ENCODE measurements around the gene MADCAM1. TPM values are rescaled to one million over a fixed set of nuclear protein-coding genes. Genes with fewer than 3 reads are reported as not detected.

The MADCAM1 gene
- total RNA-seq, 1 experiment from 2014 or later, result 0.31 TPM

DNA sequence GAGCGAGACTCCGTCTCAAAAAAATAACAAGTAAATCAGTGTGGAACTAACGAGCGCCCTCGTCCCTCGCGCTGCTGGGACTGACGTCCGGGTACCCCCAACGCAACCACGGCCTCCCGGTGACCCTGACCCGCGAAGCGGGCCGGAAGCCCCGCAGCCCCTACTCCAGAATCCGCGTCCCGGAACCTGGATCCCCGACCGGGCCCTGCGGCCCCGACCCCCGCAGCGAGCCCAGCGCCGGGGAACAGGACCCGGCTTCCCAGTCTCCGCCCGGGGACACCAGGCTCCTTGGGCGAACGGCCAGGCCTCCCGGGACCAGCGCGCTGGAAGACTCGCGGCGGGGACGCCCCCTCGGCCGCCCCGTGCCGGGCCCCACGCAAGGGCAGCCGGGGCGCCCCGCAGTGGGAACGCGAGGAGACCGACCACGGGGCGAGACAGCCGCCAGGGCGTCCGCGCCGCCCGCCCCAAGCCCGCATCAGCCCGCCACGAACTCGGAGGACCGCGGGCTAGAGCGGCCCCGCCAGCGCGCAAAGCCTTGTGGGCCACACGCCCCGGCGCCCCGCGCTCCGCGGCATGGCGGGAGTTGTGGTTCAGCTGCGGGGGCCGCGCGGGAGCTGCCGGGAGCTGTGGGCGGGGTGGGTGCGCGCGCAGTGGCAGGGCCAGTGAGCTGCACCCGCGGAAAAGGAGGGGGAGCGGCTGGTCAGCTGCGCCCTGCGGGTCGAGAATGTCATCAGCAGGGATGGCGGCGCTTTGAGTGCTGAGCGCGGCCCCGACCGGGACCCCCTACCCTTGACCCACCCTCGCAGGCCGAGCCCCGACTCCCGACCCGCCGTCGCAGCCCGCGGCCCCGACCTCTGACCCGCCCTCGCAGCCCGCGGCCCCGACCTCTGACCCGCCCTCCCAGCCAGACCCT, 7.5 kb upstream of the MADCAM1 start:
- DNase-seq (ENCODE audit: low spot score), result peak; percentile 81

DNA sequence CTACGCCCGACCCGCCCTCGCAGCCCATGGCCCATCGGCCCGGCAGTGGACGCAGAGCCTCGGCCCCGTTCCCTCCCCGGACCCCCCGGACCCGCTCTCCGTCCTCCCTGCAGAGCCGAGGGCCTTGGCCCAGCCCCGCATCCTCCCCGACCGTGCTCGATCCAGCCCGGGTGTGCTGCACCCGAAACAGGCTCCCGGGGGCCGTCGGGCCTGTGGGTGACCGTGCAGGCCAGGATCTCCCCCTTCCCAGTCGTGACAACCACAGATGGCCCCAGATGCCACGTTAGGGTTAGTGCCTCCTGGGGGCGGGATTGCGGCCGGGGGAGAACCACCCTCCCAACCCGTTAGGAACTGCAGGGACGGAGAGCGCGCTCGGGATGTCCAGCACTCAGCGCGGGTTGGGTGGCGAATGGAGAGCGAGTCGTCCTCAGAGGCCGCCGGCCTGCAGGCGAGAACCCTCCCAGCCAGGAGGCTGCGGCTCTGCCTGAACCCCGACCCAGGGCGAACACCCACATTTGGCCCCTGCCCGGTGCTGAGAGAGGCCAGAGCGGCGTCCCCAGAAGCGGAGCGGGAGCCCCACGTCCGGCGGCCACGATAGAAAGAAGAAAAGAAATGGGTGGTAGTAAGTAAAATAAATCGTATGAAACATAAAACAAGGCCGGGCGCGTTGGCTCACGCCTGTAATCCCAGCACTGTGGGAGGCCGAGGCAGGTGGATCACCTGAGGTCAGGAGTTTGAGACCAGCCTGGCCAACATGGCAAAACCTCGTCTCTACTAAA, 6.7 kb upstream of the MADCAM1 start:
- DNase-seq (ENCODE audit: low spot score), result no peak

DNA sequence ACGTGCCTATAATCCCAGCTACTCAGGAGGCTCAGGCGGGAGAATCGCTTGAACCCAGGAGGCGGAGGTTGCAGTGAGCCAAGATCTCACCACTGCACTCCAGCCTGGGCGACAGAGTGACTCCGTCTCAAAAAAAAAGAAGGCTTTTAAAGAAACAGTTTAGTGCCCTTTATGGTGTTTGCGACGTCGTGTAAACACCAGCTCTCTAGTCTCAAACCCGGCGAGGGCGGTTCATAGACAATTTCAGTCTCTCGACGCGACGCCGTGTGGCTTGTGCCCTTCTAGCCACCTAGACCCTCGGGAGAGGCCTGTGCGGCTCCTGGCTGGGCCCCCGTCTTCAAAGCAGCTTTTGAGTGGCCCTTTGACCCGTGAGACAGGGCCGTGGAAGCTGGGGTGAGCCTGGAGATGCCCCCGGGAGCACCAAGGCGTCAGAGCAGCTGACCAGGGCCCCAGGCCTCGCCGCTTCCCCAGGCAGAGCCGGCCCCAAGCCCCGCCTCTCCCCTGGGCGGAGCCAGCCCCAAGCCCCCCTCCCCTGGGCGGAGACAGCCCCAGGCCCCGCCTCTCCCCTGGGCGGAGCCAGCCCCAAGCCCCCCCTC, 5.0 kb upstream of the MADCAM1 start:
- no peak for DNase-seq (ENCODE audit: low spot score)

DNA sequence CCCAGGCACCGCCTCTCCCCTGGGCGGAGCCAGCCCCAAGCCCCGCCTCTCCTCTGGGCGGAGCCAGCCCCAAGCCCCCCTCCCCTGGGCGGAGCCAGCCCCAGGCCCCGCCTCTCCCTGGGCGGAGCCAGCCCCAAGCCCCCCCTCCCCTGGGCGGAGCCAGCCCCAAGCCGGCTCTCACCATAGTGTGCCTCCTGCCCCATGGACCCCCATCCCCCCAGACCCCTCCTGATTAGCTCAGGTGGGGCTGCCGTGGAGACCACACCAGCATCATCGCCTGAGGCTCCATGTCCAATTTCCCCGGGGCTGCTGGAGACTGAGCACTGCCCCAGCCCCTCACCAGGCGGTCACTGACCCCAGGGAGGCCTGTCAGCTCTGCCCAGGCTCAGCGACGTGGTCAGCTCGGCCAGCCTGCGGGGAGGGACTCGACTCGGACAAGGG, 4.2 kb upstream of the MADCAM1 start:
- DNase-seq (ENCODE audit: low spot score), result no peak

DNA sequence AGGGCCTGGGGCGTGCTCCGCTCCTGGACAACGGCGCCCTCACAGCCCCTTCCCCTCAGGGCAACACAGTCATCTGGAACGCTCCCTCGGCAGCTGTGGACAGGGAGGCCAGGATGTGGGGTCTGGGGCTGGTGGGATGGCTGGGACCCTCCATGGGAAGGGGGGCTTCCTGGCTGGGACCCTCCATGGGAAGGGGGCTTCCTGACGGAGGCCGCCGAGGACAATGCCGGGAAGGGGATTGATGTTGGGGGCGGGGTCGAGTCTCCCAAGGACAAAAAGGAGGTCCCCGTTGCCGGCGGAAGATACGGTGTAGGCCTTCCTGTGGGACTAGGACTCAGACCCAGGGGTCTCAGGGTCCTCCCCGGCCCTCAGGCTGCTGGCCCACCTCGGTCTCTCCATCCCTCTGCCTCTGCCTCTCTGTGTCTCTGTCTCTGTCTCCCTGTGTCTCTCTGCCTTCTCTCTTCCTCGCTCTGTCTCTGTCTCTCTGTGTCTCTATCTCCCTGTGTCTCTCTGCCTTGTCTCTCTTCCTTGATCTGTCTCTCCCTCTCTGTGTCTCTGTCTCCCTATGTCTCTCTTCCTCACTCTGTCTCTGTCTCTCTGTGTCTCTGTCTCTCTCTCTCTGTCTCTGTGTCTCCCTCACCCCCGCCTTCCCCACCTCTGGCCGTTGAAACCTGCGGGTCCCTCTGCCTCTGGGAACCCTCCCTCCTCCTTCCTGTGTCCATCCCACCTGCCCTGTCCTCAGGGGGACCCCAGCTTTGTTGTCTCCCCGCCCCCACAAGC, 2.7 kb upstream of the MADCAM1 start:
- DNase-seq (ENCODE audit: low spot score), result no peak

DNA sequence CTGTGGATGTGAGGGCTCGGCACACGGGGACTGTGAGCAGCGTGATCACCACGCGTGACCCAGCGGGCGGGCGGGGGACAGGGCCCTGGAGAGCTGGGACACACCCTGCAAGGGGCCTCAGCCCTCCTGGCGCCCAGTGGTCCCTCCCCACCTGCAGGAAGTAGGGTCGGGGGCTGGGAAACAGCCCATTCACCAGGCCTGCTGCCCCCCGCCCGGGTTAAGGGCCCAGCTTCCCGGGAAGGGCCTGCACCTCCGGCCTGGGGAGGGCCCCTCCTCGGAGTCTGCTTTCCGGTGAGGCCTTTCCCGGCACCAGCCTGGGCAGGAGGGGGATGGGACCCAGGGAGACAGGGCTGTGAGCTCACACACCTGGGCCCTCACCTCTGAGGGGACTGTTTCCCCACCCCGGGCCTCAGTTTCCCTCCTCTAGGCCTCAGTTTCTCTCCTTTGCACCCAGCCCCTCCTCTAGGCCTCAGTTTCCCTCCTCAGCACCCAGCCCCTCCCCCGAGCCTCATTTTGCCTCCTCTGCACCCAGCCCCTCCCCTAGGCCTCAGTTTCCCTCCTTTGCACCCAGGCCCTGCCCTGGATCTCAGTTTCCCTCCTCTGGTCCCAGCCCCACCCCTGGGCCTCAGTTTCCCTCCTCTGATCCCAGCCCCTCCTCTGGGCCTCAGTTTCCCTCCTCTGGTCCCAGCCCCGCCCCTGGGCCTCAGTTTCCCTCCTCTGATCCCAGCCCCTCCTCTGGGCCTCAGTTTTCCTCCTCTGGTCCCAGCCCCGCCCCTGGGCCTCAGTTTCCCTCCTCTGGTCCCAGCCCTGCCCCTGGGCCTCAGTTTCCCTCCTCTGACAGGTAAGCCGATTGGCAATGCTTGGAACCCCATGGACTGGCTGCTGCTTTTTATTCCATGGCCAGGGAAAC, 1.9 kb upstream of the MADCAM1 start:
- no peak for DNase-seq (ENCODE audit: low spot score)

DNA sequence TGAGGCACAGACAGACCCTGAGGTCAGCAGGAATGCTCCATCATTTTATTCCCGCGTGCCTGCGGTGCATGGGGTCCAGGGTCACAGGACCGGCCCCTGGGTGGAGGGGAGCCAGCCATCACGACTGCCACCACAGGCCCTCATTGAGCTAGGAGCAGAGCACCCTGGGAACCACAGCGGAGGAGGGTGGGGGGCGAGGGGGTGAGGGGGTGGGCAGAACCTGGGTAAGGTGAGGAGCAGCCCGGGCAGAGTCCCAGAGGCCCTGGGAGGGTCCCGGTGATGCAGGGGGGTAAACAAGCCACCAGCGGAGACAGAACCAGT, 1.2 kb upstream of the MADCAM1 start:
- no peak for DNase-seq (ENCODE audit: low spot score)

DNA sequence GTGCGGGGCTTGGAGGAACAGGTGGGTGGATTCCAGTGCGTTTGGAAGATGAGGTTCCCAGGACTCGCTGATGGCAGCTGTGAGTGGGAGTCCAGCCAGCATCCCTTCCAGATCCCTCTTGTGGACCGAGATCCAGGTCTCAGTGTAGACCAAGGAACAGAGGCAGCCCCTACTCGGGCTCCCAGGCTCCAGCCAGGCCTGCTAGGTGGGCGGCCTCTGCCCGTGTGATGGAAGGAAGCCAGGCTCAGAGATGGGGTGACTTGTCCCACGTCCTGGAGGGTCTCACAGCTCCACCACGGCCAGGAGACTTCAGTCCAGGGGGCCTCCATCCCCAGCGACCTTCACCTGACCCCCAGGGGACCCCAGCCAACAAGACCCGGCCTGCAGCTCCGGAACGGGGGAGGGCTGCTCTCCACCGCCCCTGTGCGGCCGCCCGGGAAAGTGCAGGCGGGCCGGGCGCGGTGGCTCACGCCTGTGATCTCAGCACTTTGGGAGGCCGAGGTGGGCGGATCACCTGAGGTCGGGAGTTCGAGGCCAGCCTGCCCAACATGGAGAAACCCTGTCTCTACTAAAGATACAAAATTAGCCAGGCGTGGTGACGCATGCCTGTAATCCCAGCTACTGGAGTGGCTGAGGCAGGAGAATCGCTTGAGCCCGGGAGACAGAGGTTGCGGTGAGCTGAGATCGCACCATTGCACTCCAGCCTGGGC, 729 bp upstream of the MADCAM1 start:
- peak; percentile 38 for DNase-seq (ENCODE audit: low spot score)

DNA sequence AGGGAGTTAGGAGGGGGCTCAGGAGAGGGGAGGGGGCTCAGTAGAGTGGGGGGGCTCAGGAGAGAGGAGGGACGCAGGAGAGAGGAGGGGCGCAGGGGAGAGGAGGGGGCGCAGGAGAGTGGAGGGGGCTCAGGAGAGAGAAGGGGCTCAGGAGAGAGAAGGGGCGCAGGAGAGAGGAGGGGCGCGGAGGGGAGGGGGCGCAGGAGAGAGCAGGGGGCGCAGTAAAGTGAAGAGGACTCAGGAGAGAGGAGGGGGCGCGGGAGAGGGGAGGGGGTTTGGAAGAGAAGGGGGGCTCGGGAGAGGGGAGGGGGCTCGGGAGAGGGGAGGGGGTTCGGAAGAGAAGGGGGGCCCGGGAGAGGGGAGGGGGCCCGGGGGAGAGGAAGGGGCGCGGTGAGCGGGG, 700 bp downstream of the MADCAM1 start:
- no peak for DNase-seq (ENCODE audit: low spot score)

DNA sequence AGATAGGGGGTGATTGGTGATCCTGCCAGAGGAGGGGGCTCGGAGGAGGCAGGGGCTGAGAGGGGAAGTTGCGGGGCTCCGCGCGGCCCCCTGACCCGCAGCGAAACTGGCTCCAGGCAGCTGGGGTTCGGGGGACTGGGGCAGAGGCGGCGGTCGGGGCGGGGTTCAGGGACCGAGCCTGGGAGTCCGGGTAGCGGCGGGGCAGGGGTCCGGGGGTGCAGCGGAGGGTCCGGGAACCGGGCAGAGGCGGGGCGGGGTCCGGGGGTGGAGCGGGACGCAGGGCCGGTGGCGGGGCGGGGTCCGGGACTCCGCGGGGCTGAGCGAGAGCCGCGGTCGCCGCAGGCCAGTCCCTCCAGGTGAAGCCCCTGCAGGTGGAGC, 1.2 kb downstream of the MADCAM1 start:
- DNase-seq (ENCODE audit: low spot score), result no peak

DNA sequence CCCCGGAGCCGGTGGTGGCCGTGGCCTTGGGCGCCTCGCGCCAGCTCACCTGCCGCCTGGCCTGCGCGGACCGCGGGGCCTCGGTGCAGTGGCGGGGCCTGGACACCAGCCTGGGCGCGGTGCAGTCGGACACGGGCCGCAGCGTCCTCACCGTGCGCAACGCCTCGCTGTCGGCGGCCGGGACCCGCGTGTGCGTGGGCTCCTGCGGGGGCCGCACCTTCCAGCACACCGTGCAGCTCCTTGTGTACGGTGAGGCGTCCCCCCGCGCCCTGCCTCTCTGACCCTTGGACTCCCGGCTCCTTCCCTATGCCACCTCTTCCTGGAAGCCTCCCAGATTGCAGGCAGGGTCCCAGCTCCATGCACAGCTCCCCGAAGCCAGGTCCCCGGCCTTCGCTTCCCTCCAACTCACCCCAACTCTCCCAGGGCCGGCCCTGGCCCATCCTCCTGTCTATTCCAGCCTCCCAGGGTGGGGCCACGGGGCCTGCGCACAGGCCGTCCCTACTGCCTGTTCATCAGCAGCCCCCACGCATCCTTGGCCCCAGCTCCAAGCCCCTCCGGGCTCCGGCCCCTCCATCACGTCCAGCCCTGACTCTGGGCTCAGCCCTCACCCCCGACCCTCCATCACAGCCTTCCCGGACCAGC, 1.7 kb downstream of the MADCAM1 start:
- DNase-seq (ENCODE audit: low spot score), result no peak

DNA sequence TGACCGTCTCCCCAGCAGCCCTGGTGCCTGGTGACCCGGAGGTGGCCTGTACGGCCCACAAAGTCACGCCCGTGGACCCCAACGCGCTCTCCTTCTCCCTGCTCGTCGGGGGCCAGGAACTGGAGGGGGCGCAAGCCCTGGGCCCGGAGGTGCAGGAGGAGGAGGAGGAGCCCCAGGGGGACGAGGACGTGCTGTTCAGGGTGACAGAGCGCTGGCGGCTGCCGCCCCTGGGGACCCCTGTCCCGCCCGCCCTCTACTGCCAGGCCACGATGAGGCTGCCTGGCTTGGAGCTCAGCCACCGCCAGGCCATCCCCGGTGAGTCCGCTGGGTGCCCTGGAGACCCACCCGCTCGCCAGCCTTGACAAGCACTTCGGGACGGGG, 2.2 kb downstream of the MADCAM1 start:
- DNase-seq (ENCODE audit: low spot score), result no peak

DNA sequence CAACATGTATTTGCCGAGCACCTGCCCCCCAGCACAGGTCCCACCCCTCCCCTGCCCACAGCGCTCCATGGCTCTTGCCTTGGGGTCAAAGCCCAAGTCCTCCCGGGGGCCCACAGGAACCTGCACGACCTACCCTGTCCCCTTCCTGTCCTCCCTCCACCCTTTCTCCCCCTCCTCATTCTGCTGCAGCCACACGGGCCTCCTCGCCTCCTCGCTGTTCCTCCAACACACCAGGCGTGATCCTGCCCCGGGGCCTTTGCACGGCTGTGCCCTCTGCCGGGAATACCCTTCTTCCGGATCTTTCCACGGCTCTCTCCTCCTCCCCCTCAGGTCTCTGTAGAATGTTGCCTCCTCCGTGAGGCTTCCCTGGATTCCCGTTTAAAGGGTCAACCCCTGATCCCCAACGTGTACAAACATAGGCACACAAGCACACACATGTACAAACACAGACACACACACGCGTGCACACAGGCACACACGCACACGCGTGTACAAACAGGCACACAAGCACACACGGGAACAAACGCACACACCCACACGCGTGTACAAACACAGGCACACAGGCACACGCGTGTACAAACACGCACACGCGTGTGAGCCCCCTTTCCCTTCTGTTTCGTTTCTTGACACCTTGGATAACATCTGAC, 2.8 kb downstream of the MADCAM1 start:
- DNase-seq (ENCODE audit: low spot score), result no peak

DNA sequence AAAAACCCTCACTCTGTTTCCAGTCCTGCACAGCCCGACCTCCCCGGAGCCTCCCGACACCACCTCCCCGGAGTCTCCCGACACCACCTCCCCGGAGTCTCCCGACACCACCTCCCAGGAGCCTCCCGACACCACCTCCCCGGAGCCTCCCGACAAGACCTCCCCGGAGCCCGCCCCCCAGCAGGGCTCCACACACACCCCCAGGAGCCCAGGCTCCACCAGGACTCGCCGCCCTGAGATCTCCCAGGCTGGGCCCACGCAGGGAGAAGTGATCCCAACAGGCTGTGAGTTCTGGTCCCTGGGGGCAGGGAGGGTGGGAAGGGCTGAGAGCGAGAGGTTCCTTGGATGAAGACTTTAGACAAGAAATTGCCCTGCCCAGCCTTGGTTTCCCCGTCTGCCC, 5.4 kb downstream of the MADCAM1 start:
- no peak for DNase-seq (ENCODE audit: low spot score)

DNA sequence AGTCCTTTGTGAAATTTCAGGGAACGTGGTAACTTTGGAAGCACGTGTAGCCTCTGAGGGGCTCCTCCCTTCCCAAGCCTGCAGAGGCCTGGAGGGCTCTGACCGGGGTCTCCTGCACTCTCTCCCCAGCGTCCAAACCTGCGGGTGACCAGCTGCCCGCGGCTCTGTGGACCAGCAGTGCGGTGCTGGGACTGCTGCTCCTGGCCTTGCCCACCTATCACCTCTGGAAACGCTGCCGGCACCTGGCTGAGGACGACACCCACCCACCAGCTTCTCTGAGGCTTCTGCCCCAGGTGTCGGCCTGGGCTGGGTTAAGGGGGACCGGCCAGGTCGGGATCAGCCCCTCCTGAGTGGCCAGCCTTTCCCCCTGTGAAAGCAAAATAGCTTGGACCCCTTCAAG, 8.3 kb downstream of the MADCAM1 start:
- DNase-seq (ENCODE audit: low spot score), result no peak

DNA sequence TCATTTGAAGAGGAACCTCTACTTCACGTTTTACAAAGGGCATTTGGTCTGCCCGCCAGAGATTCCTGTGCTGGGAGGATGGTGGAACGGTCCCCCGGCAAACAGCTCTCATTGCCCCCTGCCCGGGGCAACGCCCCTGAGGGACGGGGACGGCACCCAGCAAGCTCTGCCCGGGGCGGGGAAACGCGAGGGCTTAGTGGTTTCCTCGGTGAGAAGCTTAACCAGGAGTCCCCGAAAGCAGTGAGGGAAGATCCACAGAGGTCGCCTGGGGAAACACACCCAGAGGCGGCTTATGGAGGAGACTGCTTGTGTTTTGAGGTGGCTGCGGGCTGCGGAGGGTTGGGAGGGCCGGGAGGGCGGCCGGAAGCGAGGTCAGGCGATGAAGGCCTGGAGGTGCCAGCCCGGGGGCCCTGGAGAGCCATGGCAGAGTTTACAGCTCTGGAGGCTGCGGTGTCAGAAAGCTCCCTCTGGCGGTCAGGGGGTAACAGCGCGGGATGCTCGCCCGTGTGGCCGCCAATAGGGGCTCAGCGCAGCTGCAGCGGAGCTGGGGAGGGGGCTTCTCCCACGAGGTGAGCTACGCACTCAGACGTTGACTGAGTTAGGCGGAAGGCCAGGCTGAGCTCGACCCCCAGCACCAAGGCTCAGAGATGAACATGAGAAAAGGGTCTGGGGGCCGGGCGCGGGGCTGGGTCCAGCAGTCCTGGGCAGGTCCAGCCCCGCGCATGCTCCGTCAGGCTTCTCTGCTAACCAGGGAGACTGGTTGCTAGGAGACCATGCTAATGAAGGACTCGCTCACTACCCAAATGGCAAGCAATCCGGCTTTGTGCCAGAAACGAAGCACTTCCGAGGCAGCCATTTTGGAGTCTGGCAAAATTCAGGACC, 10.4 kb downstream of the MADCAM1 start:
- peak; percentile 89 for DNase-seq (ENCODE audit: low spot score)

DNA sequence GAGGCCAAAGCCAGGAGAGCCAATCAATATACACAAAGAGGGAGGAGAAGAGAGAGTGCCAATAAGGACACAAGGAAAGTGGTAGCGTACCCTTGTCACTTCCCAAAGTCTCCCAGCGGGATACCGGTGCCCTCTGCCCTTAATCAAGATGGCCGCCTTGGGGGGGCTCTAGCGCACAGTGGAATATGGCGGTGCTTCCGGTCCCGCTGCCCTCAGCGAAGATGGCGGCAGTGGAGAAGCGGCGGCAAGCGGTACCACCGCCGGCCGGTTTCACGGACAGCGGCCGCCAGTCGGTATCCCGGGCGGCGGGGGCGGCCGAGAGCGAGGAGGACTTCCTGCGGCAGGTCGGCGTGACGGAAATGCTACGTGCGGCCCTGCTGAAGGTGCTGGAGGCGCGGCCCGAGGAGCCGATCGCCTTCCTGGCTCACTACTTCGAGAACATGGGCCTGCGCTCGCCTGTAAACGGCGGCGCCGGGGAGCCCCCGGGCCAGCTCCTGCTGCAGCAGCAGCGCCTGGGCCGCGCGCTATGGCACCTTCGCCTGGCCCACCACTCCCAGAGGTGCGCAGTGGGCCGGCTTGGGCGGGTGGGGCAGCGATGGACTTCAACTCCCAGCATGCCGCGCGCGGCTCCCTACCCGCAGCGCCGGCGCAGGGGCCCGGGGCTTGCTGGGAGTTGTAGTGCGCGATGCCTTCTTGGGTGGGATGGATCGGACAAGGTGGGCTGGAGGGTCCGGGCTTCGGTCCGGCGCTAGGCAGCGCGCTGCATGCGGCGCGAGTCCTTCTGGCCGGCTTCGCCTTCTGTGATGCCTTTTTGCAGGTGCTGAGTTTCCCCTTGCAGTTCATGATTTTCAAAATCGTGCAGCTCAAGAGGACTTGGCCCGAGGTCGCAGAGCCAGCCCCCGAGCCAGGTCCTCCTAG, 11.3 kb downstream of the MADCAM1 start, which contains the start of gene TPGS1:
Gene TPGS1, plus strand, starts transcription at position 212 of the 918 bp plus-strand sequence. Its CDS starts 10 bp downstream, at position 222.
- peak; percentile 94 for DNase-seq (ENCODE audit: low spot score)

Measured in HT-29 (cell line).